DMS53 treated with DMSO at 0.1 percent for 48 hours (cell line): Measurements from ENCODE around the gene PYGB.

ENCODE experiments used
- DNase-seq: peaks from one replicate; lab custom pipeline; 2025; ENCODE audit not compliant: unreplicated experiment; lab: John Stamatoyannopoulos, UW

The PYGB gene

DNA sequence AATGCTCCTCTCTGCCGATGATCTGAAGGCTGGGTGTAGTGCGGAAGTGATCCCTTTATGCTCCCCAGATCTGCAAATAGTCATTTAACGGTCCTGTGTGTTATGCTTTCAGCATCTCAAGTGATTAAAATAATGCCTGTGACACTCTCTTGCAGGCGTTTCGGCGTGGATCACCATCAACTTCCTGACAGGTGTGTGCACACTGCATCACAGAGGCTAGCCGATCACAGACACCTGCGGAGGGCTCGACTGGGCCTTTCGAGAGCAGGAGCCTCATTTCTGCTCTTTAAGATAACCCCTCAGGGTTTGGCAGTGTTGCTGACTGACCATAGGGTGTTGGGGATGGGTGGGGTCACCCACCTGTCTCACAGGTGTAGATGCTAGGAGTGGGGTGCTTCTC lies 32.4 kb upstream of the PYGB start:
- DNase-seq: no peak

DNA sequence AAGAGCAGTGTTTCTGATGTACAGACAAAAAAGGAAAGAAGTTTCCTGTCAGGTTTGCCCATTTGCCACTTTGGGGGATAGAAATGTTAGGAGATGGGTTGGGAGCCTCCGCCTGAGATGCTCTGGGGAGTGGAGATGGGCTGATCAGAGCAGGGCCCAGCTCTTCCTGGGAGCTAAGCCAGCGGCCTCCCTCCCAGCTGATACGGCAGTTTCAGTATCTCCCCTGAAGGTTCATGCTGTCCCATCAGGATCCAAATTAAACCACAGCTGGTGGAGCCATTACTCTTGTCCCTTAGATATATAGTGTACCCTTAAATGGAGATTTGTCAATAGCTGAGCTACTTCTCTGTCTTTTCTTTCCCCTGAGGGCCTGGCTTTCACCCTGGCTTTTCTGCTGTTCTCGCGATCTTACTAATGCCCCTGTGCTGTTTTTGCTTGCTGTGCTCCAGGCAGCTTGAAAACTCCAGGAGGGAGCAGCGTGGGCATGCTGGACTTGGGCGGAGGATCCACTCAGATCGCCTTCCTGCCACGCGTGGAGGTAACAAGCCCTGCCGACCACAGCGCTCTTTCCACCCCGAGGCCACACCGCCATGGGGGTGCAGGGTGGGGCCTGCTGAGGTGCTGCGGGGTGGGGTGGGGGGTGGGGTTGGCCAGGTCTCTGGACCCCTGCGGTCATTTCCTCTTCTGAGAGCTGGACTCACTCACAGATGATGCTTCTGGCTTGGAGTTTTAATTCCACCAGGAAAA lies 31.5 kb upstream of the PYGB start:
- DNase-seq: no peak

DNA sequence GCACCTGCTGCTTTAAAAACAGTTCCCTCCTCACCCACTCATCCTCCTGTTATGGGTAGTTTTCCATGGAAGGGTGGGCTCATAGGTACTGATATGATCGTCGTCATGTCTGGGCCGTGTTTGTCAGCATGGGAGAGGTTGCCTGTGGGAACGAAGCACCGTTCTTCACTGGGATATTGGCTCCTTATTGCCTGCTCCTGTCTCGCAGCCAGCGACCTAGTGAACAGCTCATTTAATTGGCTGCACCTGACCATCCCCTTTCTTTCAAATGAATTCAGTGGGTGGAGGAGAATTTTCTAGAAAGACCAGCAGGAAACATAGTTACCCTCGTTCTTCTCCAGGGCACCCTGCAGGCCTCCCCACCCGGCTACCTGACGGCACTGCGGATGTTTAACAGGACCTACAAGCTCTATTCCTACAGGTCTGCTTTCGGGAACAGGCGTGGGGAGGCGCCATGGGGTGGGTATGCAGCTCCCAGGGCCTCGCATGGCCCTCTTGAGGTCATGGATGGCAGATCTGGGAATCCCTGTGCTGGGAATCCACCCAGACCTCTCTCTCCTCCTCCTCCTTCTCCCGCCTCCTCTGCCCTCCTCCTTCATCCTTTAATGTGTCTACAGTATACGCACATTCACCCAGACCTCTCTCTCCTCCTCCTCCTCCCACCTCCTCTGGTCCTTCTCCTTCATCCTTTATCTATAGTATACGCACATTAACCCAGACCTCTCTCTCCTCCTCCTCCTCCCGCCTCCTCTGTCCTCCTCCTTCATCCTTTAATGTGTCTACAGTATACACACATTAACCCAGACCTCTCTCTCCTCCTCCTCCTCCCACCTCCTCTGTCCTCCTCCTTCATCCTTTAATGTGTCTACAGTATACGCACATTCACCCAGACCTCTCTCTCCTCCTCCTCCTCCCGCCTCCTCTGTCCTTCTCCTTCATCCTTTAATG lies 30.4 kb upstream of the PYGB start:
- DNase-seq: no peak

DNA sequence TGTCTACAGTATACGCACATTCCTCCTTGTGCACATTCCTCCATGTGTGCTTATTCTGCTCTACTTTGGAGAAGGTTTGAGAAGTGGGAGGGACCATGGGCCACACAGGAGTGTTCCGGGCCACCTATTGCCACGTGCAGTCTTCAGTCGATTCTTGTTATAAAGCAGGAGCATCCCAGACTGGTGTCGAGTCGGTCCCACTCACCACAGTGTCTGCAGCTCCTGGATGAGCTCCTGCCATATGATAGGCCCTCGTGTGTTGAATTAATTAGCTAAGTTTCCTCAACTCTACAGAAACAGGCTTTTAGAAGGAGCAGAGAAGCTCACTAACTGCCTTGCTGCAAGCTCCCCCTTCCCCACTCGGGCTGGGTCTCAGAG lies 29.8 kb upstream of the PYGB start:
- no peak for DNase-seq

DNA sequence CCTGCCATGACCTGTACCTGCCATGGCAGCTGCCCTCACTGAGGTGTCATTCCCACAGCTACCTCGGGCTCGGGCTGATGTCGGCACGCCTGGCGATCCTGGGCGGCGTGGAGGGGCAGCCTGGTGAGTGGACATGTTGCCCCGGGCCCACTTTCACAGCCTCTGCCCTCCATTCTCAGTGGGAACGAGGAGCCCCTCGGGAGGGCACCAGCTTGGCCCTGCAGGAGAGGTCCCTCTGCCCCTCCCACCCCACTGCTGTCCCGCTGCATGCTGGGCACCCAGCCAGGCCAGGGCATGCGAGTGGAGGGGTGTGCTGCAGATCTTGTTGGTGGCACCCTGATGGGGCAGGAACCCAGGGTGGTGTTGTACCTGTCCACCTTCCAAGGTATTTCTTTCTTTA lies 29.4 kb upstream of the PYGB start:
- no peak for DNase-seq

DNA sequence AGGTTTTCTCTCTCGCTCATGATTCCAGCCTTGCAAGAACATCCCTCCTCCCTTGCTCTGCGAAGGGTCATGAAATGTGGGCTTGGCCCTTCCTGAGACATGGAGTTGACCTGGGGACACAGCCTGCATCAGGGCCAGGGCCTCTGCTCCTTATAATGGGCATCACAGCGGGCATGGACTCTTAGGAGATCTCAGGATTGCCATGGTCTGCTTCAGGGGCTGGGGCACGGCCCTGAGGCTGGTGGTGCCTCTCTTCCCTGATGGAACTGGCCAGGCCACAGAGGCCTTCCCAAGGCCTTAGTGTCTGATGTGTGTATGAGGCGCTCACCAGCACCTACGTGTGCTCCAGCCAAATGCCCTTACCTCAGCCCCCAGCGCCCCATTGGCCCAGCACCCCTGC lies 28.5 kb upstream of the PYGB start:
- DNase-seq: no peak

DNA sequence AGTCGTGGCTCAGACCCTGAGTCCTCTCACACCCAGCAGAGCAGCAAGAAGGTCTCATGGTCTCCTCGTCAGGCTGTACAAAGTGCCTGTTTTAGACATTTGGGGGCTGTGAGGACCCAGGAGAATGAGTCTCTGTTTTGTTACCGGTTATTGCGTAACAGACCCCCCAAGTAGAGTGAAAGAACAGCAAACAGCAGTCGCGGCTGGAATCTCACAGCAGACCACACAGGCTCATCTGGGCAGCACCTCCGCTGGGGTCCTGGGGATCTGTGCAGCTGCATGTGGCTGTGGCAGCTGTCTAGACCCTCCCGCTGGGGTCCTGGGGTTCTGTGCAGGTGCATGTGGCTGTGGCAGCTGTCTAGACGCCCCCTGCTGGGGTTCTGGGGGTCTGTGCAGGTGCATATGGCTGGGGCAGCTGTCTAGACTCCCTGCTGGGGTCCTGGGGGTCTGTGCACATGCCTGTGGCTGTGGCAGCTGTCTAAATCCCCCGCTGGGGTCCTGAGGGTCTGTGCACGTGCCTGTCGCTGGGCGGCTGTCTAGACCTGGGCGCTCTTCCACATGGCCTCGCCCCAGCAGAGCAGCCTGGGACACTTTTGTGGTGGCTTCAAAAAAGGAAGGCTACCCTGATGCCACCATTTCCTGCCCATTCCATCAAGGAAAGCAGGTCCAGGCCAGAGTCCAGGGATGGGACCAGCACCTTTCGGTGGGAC lies 27.7 kb upstream of the PYGB start:
- no peak for DNase-seq

DNA sequence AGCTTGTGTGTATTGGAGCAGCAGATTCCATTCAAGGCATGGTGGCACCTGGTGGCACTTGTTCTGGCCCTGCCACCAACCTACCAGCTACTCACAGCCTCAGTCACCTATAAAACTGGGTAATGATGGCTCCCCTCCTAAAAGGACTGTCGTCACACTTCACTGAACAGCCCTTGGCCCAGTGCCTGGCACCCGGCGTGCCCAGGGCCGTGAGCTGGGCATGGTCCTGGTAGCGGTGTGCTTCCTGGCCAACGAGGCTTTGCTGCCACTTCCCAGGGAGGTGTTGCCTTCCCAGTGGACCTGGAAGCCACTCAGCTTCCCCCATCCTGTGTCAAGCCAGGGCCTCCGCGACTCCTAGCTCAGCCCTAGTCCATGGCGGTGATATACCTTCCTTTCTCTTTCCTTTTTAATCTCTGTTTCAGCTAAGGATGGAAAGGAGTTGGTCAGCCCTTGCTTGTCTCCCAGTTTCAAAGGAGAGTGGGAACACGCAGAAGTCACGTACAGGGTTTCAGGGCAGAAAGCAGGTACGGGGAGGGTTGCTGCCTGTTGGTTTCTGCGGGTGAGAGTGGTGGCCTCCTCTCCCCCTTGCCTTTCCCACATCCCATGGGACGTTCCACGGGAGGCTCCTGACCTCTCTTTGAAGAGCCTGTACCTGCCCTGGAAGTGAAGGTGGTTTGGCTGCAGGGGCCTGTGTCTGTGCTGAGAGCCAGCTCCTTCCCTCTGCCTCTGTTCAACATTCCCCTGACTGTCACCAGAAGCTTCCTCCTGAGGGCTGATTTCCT lies 26.9 kb upstream of the PYGB start:
- no peak for DNase-seq

DNA sequence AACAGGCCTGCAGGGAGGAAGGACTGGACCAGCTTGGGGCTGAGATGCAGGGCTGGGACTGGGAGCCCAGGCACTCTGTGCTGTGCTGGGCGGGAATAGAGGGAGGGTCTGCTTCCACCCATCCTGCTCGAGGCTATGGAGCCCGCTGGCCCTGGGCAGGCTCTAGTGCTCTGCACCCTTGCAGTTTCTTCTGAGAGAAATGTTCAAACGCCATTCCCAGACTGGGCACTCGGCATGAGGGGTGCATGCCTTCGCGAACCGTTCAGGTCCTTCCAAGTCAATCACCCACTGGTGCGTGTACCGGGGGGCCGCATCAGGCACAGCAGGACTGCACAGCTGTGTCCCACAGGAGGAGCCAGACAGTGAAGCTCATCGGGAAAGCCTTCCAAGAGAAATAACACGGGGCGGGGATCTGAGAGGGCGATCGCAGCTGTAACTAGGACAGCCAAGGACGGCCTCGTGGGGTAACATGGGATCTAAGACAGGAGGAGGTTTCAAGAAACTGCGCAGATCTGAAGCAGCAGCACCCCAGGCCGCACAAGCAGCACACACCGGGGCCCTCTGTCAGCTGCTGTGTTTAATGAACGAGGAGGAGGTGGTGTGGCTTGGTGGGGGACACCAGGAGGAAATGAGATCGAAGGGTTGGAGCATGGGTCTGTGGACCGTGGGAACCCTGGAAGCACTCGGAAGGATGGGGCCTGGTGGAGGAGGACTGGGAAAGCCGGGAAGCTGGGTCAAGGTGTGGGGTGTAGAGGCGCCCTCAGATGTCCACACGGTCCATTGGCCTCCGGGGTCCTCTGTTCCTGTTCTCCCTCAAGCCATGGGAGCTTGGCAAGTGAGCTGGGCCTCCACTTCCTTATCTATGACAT lies 26.1 kb upstream of the PYGB start:
- no peak for DNase-seq

DNA sequence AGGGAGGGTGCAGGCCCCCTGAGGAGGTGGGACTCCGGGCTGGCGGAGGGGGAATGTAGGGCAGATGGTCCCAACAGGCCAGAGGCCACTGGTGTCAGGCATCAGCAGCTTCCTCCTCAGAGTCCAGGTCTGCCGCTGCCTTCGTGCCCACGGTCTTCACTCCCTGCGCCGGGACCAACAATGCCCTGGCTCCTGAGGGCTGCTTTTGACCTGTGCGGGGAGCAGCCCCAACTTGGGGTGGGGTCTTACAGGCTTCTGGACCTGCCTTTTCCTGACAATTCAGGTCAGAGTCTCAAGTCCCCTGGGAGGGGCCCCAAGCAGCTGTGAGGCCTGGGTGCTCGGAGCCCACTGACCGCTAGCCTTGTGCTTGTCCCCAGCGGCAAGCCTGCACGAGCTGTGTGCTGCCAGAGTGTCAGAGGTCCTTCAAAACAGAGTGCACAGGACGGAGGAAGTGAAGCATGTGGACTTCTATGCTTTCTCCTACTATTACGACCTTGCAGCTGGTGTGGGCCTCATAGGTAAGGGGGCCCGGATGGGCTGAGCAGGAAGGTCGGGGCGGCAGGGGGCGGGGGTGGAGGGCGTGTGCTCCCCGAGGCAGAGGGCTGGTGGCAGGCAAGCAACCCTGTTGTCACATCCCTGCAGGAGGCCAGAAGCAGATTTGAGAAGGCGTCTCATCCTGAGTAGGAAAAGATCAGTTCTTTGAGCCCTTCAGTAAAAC lies 25.3 kb upstream of the PYGB start:
- no peak for DNase-seq

DNA sequence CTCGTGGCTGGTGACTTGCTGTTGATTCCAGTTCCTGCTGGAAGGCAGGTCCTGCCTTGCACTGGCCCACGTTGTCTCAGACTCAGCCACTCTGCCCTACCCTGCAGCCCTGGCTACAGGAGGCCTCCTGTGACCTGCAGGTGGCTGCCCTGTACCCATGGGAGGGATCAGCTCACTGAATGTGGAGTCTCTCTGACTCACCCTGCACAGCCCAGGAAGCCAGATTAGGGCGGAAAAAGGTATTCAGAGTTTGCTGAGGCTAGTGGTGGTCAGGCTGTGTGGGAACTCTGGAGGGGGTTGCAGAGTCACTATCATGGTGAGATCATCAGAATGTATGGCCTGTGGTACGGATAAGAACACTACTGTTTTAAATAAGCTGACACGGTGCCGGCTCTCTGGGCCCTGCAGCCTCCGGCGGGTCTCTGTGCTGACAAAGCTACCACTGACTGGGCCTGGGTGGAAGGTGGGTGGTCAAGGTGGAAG lies 24.7 kb upstream of the PYGB start:
- DNase-seq: peak; percentile 32

DNA sequence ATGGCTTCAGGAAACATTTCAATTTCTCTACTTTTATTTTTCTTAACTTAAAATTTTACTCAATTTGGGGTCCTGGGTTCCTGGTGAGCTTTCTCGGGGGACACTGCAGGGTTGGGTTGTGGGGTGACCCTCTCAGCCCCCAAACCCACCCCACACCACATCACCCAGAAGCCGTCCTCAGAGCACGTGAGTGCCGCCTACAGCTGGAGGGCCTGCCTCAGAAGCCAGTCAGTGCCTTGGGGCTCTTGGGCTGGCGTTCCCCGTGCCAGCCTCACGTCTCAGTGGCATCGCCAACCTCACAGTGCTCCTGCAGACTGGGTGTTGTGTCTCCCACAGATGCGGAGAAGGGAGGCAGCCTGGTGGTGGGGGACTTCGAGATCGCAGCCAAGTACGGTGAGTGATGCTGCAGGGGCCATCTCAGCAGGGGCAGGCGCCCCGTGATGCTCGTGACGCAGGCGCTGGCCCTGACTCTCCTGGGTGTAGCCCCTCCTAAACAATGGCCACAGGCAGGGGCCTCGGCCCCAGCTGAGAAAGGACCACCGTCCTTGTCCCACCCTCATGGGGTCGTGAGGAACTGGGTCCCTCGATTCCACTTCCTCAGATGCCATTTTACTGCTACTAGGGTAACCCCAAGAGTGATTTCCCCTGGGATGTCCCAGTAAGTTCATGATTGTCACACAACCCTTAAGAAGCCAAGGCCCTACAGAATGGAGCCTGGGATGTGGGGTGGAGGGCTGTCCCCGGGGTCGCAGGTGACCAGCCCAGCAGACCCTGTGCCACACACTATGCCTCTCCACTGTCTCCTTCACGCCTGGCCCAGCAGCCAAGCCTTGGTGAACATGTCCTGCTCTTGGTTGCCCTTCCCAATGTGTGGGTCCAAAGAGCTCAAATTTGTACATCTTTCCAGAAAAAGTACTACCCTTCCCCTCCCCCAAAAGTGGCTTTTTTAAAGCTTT lies 23.8 kb upstream of the PYGB start:
- no peak for DNase-seq

DNA sequence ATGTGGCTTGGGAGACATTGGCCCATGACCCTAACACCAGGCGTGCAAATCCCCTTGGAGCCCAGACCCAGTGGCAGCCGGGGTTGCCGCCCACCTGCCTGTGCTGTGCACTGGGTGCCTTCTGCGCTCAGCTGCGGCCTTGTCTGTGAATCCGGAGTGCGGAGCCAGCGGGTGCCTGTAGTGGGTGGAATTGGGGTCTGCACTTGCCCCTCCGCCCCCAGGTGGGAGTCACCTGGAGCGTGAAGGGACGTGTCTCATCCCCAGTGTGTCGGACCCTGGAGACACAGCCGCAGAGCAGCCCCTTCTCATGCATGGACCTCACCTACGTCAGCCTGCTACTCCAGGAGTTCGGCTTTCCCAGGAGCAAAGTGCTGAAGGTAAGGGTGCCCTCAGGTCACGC lies 22.9 kb upstream of the PYGB start:
- no peak for DNase-seq

DNA sequence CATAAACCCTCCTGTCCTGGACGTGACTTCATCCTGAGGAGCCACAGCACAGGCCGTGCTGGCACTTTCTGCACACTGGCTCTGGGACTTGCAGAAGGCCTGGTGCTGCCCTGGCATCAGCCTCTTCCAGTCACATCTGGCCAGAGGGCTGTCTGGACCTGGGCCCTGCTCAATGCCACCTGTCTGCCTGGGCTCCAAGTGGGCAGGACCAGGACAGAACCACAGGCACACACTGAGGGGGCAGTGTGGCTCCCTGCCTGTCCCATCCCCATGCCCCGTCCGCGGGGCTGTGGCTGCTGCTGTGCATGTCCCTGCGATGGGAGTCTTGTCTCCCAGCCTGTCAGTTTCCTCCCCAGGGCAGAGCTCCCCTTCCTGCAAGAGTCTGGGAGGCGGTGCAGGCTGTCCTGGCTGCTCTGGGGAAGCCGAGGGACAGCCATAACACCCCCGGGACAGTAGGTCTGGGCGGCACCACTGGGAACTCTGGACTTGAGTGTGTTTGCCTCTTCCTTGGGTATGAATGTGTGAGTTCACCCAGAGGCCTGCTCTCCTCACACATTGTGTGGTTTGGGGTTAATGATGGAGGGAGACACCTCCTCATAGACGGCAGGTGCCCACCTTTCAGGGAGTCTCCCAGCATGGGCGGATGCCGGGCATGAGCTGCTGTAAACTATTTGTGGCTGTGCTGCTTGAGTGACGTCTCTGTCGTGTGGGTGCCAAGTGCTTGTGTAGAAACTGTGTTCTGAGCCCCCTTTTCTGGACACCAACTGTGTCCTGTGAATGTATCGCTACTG lies 22.0 kb upstream of the PYGB start:
- no peak for DNase-seq

DNA sequence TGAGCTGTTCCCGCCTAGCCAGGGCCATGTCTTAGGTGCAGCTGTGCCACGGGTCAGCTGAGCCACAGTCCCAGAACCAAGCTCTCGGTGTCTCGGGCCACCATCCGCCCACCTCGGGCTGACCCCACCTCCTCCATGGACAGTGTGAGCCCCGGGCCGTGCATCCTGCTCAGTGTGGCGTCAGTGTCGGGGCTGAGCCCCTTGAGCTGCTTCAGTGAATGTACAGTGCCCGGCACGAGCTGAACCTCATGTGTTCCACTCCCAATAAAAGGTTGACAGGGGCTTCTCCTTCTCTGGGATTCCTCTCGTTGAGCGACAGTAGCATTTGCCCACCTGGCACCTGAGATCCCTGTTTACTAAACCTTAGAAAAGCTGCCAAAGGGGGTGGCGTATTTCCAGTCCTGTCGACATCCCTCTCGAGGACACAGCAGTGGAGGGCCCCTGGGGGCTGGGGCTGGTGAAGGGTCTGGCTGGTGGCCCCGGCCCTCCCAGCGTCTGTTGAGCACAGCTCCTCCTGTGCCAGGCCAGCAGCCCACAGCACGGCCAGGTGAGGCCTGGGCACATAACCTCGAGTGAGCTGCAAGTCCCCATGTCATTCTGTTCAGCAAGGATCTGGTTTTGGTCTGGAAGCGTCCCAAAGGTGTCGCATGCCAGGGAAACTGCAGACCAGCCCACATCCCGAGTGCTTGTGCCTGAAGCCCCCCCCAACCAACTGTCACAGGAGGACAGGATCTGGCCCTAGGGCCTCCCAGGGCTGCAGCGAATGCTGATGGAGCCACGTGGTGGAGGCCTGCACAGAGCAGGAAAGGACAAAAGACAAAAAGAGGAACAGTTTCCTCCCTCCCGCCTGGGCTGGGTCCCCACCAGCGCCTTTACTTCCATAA lies 21.2 kb upstream of the PYGB start:
- no peak for DNase-seq

DNA sequence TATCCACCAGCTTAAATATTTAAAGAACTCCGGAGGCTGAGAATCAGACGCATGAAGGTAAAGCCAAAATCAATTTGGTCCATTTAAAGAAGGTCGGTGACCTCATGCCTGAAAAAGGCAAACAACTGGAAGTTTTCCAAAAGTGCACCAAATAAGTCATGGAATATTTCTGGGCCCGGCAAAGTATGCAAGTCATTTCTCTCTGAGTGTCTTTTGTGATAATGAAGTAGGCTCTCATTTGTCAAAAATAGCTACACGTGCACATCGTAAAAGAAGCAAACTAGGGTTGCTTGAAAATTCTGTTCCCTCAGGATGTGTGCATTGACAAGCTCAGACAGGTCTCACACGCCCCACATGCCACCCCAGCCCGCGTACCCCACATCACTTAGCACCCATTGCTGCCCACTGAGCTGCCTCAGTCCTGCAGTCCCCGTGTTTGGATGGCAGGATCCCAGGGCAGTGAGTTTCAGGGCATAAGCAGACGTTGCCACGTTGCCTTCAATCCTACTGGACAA lies 20.5 kb upstream of the PYGB start:
- no peak for DNase-seq
